Measurements from ENCODE around the gene RANBP17. TPM values are rescaled to one million over a fixed set of nuclear protein-coding genes. Genes with fewer than 3 reads are reported as not detected.

RANBP17 gene
- total and polyA plus RNA-seq, 2 experiments from 2014 or later: 43.8 to 53.1 TPM

DNA sequence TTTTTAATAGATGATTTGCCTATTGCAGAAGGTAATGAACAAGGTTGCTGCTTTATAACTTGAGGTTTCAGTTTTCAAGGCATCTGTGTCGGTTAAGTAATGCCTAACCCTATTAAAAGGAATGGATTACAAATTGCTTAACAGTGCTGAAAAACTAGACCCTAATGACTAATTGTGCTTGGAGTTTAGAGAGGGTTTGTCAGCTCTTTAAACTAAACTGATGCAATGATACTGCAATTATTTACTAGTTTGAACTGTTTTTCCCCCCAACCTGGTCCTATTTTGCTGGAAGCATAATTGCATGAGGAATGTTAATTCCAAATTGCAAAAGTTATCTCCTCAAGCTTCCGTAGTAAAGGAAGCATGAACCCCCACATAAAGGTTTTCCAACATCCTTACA lies 407.9 kb downstream of the RANBP17 start:
- H3K4me2 ChIP-seq: no peak overlapping the region

More for the DNA sequence above, 407.9 kb downstream of the RANBP17 start:
- TF ChIP-seq EZH2 (IDR thresholded peaks at IDR 0.05; ENCODE audit: low read depth, unreplicated experiment) (no peak), STAT1 (IDR thresholded peaks at IDR 0.05; ENCODE audit: unreplicated experiment) (no peak), CREB1 (CRISPR knock-in tag; IDR thresholded peaks at IDR 0.05; ENCODE audit: low read depth) (no peak), ZNF331 (CRISPR knock-in tag; IDR thresholded peaks at IDR 0.05; ENCODE audit: low read depth) (no peak), NANOG (IDR thresholded peaks at IDR 0.05; ENCODE audit: borderline replicate concordance) (no peak), POLR2AphosphoS5 (IDR thresholded peaks at IDR 0.05; ENCODE audit: low read depth) (no peak), JUNB (IDR thresholded peaks at IDR 0.05; ENCODE audit: unreplicated experiment) (no peak), ZNF114 (CRISPR knock-in tag; IDR thresholded peaks at IDR 0.05) (no peak), EZH2phosphoT487 (IDR thresholded peaks at IDR 0.05; ENCODE audit: unreplicated experiment) (no peak)
- TF ChIP-seq, protein P1, sequence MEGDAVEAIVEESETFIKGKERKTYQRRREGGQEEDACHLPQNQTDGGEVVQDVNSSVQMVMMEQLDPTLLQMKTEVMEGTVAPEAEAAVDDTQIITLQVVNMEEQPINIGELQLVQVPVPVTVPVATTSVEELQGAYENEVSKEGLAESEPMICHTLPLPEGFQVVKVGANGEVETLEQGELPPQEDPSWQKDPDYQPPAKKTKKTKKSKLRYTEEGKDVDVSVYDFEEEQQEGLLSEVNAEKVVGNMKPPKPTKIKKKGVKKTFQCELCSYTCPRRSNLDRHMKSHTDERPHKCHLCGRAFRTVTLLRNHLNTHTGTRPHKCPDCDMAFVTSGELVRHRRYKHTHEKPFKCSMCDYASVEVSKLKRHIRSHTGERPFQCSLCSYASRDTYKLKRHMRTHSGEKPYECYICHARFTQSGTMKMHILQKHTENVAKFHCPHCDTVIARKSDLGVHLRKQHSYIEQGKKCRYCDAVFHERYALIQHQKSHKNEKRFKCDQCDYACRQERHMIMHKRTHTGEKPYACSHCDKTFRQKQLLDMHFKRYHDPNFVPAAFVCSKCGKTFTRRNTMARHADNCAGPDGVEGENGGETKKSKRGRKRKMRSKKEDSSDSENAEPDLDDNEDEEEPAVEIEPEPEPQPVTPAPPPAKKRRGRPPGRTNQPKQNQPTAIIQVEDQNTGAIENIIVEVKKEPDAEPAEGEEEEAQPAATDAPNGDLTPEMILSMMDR (conservative IDR thresholded peaks at IDR 0.05; ENCODE audit: low read depth in 2 of 2): no peak
- TF ChIP-seq, protein P2, sequence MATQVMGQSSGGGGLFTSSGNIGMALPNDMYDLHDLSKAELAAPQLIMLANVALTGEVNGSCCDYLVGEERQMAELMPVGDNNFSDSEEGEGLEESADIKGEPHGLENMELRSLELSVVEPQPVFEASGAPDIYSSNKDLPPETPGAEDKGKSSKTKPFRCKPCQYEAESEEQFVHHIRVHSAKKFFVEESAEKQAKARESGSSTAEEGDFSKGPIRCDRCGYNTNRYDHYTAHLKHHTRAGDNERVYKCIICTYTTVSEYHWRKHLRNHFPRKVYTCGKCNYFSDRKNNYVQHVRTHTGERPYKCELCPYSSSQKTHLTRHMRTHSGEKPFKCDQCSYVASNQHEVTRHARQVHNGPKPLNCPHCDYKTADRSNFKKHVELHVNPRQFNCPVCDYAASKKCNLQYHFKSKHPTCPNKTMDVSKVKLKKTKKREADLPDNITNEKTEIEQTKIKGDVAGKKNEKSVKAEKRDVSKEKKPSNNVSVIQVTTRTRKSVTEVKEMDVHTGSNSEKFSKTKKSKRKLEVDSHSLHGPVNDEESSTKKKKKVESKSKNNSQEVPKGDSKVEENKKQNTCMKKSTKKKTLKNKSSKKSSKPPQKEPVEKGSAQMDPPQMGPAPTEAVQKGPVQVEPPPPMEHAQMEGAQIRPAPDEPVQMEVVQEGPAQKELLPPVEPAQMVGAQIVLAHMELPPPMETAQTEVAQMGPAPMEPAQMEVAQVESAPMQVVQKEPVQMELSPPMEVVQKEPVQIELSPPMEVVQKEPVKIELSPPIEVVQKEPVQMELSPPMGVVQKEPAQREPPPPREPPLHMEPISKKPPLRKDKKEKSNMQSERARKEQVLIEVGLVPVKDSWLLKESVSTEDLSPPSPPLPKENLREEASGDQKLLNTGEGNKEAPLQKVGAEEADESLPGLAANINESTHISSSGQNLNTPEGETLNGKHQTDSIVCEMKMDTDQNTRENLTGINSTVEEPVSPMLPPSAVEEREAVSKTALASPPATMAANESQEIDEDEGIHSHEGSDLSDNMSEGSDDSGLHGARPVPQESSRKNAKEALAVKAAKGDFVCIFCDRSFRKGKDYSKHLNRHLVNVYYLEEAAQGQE (IDR thresholded peaks at IDR 0.05; ENCODE audit: unreplicated experiment): no peak
- TF ChIP-seq, protein P3, sequence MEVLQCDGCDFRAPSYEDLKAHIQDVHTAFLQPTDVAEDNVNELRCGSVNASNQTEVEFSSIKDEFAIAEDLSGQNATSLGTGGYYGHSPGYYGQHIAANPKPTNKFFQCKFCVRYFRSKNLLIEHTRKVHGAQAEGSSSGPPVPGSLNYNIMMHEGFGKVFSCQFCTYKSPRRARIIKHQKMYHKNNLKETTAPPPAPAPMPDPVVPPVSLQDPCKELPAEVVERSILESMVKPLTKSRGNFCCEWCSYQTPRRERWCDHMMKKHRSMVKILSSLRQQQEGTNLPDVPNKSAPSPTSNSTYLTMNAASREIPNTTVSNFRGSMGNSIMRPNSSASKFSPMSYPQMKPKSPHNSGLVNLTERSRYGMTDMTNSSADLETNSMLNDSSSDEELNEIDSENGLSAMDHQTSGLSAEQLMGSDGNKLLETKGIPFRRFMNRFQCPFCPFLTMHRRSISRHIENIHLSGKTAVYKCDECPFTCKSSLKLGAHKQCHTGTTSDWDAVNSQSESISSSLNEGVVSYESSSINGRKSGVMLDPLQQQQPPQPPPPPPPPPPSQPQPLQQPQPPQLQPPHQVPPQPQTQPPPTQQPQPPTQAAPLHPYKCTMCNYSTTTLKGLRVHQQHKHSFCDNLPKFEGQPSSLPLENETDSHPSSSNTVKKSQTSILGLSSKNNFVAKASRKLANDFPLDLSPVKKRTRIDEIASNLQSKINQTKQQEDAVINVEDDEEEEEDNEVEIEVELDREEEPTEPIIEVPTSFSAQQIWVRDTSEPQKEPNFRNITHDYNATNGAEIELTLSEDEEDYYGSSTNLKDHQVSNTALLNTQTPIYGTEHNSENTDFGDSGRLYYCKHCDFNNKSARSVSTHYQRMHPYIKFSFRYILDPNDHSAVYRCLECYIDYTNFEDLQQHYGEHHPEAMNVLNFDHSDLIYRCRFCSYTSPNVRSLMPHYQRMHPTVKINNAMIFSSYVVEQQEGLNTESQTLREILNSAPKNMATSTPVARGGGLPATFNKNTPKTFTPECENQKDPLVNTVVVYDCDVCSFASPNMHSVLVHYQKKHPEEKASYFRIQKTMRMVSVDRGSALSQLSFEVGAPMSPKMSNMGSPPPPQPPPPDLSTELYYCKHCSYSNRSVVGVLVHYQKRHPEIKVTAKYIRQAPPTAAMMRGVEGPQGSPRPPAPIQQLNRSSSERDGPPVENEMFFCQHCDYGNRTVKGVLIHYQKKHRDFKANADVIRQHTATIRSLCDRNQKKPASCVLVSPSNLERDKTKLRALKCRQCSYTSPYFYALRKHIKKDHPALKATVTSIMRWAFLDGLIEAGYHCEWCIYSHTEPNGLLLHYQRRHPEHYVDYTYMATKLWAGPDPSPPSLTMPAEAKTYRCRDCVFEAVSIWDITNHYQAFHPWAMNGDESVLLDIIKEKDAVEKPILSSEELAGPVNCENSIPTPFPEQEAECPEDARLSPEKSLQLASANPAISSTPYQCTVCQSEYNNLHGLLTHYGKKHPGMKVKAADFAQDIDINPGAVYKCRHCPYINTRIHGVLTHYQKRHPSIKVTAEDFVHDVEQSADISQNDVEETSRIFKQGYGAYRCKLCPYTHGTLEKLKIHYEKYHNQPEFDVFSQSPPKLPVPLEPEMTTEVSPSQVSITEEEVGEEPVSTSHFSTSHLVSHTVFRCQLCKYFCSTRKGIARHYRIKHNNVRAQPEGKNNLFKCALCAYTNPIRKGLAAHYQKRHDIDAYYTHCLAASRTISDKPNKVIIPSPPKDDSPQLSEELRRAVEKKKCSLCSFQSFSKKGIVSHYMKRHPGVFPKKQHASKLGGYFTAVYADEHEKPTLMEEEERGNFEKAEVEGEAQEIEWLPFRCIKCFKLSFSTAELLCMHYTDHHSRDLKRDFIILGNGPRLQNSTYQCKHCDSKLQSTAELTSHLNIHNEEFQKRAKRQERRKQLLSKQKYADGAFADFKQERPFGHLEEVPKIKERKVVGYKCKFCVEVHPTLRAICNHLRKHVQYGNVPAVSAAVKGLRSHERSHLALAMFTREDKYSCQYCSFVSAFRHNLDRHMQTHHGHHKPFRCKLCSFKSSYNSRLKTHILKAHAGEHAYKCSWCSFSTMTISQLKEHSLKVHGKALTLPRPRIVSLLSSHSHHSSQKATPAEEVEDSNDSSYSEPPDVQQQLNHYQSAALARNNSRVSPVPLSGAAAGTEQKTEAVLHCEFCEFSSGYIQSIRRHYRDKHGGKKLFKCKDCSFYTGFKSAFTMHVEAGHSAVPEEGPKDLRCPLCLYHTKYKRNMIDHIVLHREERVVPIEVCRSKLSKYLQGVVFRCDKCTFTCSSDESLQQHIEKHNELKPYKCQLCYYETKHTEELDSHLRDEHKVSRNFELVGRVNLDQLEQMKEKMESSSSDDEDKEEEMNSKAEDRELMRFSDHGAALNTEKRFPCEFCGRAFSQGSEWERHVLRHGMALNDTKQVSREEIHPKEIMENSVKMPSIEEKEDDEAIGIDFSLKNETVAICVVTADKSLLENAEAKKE (CRISPR knock-in tag; IDR thresholded peaks at IDR 0.05): no peak
- TF ChIP-seq, protein P4, sequence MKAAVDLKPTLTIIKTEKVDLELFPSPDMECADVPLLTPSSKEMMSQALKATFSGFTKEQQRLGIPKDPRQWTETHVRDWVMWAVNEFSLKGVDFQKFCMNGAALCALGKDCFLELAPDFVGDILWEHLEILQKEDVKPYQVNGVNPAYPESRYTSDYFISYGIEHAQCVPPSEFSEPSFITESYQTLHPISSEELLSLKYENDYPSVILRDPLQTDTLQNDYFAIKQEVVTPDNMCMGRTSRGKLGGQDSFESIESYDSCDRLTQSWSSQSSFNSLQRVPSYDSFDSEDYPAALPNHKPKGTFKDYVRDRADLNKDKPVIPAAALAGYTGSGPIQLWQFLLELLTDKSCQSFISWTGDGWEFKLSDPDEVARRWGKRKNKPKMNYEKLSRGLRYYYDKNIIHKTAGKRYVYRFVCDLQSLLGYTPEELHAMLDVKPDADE (IDR thresholded peaks at IDR 0.05): no peak
- peaks cover 4% of the 10 kb centered on the region; the same call in 1 of the 3 replicates for H3K36me3 Mint-ChIP-seq (ENCODE audit: low read depth)
- H3K27me3 Mint-ChIP-seq (ENCODE audit: insufficient read depth, low read depth, poor library complexity): no peaks in the 10 kb centered on the region
- no peak overlapping the region for H3K4me3 Mint-ChIP-seq
- no peaks in the 10 kb centered on the region for H3K9me3 Mint-ChIP-seq
- no peaks in the 10 kb centered on the region for H3F3A ChIP-seq (replicated peaks; ENCODE audit: low read depth)
- H3K4me1 ChIP-seq (ENCODE audit: insufficient read depth): no peaks in the 10 kb centered on the region
- no peaks in the 10 kb centered on the region for H3K4me1 Mint-ChIP-seq
- H3K9me2 ChIP-seq (ENCODE audit: insufficient read depth): peaks cover 5% of the 10 kb centered on the region; the same call in 1 of the 2 replicates
- no peak overlapping the region for H3K27ac Mint-ChIP-seq
- 0 out of 2 replicates have a peak, but pooled peaks cover 4% of the 10 kb centered on the region for H4K20me1 ChIP-seq (replicated peaks; ENCODE audit: insufficient read depth)
- H2AFZ ChIP-seq: no peak overlapping the region
- ATAC-seq: no peak
- H3K79me2 ChIP-seq (replicated peaks; ENCODE audit: insufficient read depth): no peaks in the 10 kb centered on the region
- no peak for DNase-seq (ENCODE audit: low spot score)
- H3K4me3 ChIP-seq: no peak overlapping the region
- no peak overlapping the region for H3K27ac ChIP-seq (ENCODE audit: low read depth)
- no peaks in the 10 kb centered on the region for H3K27me3 ChIP-seq (ENCODE audit: insufficient read depth)
- H3K36me3 ChIP-seq (ENCODE audit: insufficient read depth): no peaks in the 10 kb centered on the region

Data from GM23338 (cell line).